MV-4-11 (cell line): ENCODE data around the gene SPACDR.

Source experiments
- DNase-seq: peaks from one replicate; lab custom pipeline; 2025; lab: John Stamatoyannopoulos, UW

SPACDR gene

GRCh38 chr7:100484673-100485045 lies 20.6 kb upstream of the SPACDR start:
- DNase-seq = no peak

DNA sequence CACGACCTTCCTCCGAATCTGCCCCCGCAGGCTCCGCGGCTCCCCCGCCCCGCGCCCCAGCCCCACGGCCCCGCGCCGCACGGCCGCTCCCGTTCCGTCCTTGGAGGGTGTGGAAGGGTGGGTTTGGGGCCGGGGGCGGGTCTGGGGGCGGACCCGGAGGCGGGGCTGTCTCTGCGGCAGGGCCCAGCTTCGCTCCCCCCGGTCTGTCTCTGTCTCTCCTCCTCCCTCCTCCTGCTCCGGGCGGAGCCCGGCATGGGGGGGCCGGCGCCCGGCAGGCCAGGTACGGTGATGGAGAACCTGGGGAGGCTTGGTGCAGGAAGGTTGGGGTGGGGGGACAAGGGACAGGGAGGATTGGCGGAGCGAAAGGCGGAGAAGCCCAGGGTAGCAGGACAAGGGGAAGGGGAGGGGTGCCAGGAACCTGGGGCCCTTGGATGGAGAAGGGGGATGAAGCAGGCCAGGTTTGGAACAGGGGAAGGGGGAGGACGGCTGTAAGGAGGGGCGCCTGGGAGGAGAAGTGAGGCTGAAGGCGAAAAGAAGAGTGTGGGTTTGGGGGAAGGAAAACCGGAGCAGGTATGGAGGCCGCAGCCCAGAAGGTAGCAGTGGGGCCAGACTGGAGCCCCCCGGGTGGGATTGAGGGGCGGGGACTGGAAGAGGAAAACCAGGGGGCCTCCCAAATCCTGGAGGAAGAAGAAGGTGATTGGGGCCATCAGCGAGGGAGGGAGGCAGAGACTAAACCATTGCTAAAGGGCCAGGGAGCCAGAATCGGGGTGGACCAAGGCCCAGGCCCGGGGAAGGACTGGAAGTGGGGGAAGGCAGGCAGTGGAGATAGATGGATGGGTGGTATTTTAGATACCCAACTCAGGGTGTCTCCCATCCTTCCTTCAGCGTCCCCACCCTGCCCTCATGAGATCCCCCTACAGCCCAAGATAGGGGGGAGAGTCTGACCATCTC lies 19.9 kb upstream of the SPACDR start, which contains the start of gene NYAP1:
Gene NYAP1 (plus strand): TSS at position 206 of the 951 bp plus-strand sequence. CDS start 1,385 bp downstream, outside the sequence.
- DNase-seq = no peak

- peak; percentile 24 for DNase-seq
Observed at GRCh38 chr7:100483090-100483721, 19.1 kb upstream of the SPACDR start.

- DNase-seq = no peak
Observed at GRCh38 chr7:100482728-100483089, 18.6 kb upstream of the SPACDR start.

- no peak for DNase-seq
Observed at GRCh38 chr7:100481466-100481865, 17.4 kb upstream of the SPACDR start.

DNA sequence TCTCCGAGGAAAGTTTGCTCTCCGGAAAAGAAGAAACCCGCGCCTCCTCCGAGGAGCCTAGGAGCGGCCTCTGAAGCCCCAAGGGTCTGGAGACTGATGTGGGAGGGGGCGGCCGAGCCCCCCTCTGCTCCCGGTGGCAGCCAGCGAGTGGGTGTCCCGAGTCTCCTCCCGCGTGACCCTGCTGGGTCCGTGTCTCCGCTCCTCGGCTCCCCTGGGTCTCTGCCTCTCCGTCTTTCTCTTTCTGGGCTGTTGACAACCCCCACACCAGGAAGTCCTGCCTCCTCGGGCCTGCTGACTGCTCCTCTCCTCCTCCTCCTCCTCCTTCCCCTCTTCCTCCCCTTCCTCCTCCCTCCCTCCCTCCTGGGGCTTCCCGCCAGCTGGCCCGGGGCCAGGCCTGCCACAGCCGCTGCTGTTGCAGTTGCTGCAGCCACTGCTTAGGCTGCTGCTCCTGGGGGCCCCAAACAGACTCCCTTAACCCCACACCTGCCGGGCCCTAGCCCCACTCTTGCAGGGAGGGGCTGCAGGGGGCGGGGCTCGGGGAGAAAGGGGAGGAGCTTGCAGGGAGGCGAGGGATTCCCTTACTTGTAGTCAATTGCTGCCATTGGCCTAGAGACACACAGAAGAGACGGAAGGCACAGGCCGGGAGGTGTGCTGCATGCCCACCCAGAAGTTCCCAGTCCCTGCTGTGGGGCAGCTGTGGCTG lies 15.0 kb upstream of the SPACDR start, which contains the start of gene TSC22D4:
Gene TSC22D4 (minus strand): TSS at position 257 of the 703 bp plus-strand sequence. CDS start 1,176 bp downstream, outside the sequence.
- peak; percentile 96 for DNase-seq

GRCh38 chr7:100477871-100478267 lies 13.8 kb upstream of the SPACDR start:
- no peak for DNase-seq

DNA sequence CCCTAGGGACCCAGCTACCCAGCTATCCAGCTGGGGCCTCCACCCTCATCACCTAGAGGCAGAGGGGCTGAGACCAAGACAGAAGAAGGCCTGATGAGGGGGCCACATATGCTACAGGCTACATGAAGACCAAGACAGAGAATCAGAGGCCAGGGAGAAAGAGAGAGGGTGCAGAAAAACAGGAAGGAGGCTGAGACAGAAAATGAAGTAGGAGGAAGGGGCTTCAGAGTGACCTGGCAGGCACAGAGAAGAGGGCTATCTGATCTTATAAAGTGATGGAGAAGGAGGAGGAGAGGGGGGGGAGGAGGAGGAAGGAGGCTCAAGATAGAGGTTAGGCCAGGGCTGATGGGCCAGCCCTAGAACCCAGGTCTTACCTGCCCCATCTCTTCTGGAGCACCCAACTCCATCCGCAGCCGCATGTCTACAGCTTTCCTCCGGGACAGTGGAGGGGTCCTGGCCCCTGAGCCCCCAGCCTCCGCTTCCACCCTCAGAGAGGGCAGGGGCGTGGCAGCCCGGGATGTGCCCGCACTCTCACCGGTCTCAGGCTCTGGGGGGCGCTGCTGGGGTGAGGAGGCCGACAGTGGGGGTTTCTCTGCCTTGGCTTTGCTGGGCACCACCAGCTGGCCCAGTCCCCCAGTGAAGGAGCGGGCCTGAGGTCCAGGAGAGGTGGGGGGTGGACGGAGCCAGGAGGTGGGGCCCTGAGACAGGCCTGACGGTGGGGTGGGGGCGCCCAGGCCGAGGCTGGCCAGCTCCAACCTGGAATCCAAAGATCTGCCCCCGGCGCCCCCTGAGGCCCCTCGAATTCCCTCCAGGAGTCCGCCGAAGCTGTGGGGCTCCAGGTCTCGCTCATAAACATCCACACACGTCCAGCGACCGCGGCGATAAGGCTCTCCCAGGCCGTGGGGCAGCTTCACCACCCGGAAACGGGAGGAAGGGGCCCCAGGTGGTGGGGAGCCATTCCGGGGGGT lies 13.1 kb upstream of the SPACDR start:
- no peak for DNase-seq

DNA sequence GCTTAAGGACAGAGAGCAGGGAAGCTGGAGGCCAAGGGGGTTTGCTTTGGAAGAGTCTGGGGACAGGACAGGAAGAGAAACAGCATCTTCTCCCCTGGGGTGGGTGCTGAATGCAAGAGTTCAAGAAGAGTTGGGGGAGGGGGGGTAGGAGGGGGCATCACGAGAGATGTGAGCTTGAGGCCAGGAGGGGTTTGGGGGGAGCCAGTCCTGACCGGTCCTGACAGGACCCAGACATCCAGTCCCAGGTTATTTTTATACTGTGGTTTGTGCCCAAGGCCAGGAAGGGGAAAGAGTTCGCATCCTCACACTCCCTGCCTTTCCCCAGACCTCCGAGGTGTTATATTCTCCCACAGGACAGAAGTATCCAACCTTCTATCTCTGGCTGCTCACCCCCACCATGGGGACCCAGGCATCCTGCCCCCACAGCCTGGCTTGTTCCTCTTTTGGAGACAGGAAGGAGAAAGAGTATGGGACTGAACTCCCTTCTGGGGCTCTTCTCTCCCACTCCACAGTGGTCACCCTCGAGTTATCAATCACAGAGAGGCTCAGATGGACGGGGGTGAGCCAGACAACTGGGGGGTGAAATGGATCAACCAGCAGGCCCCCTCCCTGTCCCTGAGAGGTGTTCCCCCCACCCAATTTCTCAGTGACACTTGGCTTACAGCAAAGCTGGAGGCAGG lies 12.2 kb upstream of the SPACDR start:
- DNase-seq = peak; percentile 29

GRCh38 chr7:100475549-100475948 lies 11.5 kb upstream of the SPACDR start:
- no peak for DNase-seq

GRCh38 chr7:100472854-100473499 lies 8.9 kb upstream of the SPACDR start:
- peak; percentile 2 for DNase-seq

DNA sequence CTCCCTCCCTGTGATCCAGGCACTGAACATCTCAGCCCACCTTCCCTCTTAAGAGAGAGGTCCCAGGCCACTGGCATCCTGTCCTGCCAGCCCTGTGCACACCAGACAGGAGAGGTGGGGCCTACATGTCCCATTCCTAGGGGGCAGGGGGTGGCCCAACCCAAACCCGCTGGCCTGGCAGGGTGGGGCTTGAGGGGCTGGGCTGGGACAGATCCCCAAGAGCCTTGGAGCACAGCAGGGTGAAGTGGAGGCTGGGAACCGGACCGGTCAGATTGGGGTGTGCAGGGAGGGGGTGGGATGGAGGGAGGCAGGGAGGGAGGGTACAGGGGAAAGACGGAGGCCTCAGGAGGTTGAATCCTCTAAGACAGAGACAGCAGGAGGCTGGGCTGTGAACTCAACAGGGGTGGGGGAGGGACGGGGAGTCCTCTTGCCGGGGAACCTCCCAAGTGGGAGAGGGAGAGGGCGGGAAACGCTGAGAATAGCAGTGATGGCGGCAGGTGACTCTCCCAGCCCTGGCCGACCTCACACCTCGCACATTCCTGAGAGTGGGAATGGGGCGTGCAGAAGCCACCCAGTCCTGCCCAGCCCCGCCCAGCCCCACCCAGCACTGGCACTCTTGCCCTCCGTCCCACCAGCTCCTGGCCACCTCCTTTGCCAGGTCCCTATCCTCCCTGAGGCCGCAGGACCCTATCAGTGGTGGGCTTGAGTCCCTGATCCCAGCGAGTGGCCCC lies 8.2 kb upstream of the SPACDR start:
- DNase-seq = no peak

DNA sequence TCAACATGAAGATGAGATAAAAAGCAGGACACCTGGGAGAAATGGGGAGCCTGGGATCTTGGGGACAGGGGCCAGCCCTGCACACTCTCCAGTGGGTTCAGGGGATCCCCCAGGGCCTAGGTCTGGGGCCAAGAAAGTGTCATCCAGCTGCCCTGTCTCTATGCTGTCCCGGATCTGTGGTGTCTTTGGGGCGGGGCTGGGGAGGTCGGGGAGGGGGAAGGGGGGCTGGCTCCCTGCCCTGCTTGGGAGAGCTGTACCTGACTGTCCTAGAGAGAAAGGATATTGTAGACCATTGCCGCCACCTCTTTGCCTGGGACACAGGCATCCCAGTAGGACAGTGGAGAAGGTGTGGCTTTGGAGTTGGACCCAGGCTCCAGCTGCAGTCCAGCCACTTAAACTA lies 7.0 kb upstream of the SPACDR start:
- DNase-seq = no peak

GRCh38 chr7:100469227-100470044 lies 5.4 kb upstream of the SPACDR start:
- peak; percentile 53 for DNase-seq

GRCh38 chr7:100467638-100468373 lies 3.7 kb upstream of the SPACDR start:
- DNase-seq = no peak

- DNase-seq = no peak
Observed at GRCh38 chr7:100466653-100467605, 2.9 kb upstream of the SPACDR start.
